Body of pancreas (tissue), 4 donors: ENCODE measurements around the gene KIR2DL1. TPM values are rescaled to one million over a fixed set of nuclear protein-coding genes. Genes with fewer than 3 reads are reported as not detected.
"Not testable (repeated sequence)": the region's sequence is repeated elsewhere in the genome, so short reads cannot be mapped to it uniquely, and the experiment has no call there.

Experiments used
- ATAC-seq: fragments of 150-250 bp; one replicate; pipeline ENCODE4 v1.9.1; 2016
- DNase-seq, 4 donors: peaks; one replicate each; pipeline ENCODE4 v3.0.0-alpha.2; 2019
- H3K27ac ChIP-seq, 4 donors: fragments of 200-600 bp; sonication (generic); 1 replicate in 3 of 4; 2 replicates in 1 of 4; pipeline versions ENCODE4 v1.5.1 to v1.6.1; 2016 to 2019; ENCODE audit warnings: mild to moderate bottlenecking in 1 of 4, mixed read lengths in 1 of 4, moderate library complexity in 1 of 4
- H3K27me3 ChIP-seq, 2 donors: fragments of 200-600 bp; sonication (generic); one replicate each; pipeline ENCODE4 v1.6.0; 2016; ENCODE audit warnings: mild to moderate bottlenecking in 1 of 2
- H3K36me3 ChIP-seq, 2 donors: fragments of 200-600 bp; sonication (generic); replicated peaks in 1 of 2; 2 replicates each; pipeline ENCODE4 v1.5.1; 2016; ENCODE audit warnings: low read depth in 2 of 2; ENCODE audit not compliant: insufficient read depth in 1 of 2
- H3K4me1 ChIP-seq: fragments of 200-600 bp; sonication (generic); one replicate; pipeline ENCODE4 v1.6.0; 2016
- H3K4me3 ChIP-seq, 2 donors: fragments of 200-600 bp; sonication (generic); 1 replicate in 1 of 2; 2 replicates in 1 of 2; pipeline ENCODE4 v1.5.1; 2016 to 2019
- H3K9me3 ChIP-seq, 3 donors: fragments of 200-600 bp; sonication (generic); 1 replicate in 2 of 3; 2 replicates in 1 of 3; pipeline ENCODE4 v1.5.1; 2016
- POLR2A ChIP-seq, 3 donors: fragments of 450-650 bp; IDR thresholded peaks; one replicate each; pipeline ENCODE4 v1.6.1; 2016; ENCODE audit warnings: antibody characterized with exemption in 3 of 3, mild to moderate bottlenecking in 2 of 3
- WGBS, 2 donors: methylation state at CpG; one replicate each; pipeline ENCODE4 v1.1.5; 2017; 5-methylcytosine and 5-hydroxymethylcytosine counted together
- intact Hi-C: fragments of 100-400 bp; cut with DNase I; formaldehyde crosslinking; loops from one replicate; pipeline ENCODE4 v1.15.1; 2023
- total RNA-seq, 2 donors: library from RNA; depleted of rRNA; stranded (reverse); fragments of >200 nt; gene quantifications; one replicate each; pipeline ENCODE4 v1.1.0, GENCODE V29; 2016
- TF ChIP-seq, protein P1 (sequence below), 7 experiments: fragments of 450-650 bp in 4 of 7; fragments of 200-600 bp in 3 of 7; sonication (generic) in 3 of 7; IDR thresholded peaks; one replicate each; pipeline ENCODE4 v1.5.1; 2016 to 2019; ENCODE audit warnings: antibody characterized with exemption in 7 of 7

Gene KIR2DL1
- not detected for total RNA-seq

DNA sequence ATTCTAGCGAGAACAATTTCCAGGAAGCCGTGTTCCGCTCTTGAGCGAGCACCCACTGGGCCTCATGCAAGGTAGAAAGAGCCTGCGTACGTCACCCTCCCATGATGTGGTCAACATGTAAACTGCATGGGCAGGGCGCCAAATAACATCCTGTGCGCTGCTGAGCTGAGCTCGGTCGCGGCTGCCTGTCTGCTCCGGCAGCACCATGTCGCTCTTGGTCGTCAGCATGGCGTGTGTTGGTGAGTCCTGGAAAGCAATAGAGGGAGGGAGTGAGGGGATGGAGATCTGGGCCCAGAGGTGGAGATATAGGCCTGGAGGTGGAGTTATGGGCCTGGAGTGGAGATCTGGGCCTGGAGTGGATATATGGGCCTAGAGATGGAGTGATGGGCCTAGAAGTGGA lies at the start of gene KIR2DL1:
KIR2DL1 (plus strand) TSS at position 148 of the 400 bp plus-strand sequence; CDS start at position 206, 58 bp downstream.
- DNase-seq, H3K4me3 ChIP-seq, H3K27me3 ChIP-seq, H3K36me3 ChIP-seq, H3K27ac ChIP-seq, ATAC-seq, H3K9me3 ChIP-seq, H3K4me1 ChIP-seq: not testable (repeated sequence)
- intact Hi-C loops: loop anchor here (10.0 kb wide), 1 partner anchor 85 kb away; the partner anchor contains the start of gene KIR3DL2
- 86 to 91% methylated on average over 14 to 15 of the region's 15 CpGs for WGBS, 2 donors

DNA sequence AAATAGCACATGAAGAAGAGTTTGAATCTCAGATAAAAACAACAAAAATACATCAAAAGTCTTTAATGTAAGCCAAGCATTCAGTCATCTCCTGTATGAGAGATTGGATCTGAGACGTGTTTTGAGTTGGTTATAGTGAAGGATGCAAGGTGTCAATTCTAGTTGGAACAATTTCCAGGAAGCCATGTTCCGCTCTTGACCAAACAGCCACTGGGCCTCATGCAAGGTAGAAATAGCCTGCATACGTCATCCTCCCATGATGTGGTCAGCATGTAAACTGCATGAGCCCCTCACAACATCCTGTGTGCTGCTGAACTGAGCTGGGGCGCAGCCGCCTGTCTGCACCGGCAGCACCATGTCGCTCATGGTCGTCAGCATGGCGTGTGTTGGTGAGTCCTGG lies 45.5 kb upstream of the KIR2DL1 start, which contains the start of gene KIR3DL3:
KIR3DL3 (plus strand) TSS at position 301 of the 400 bp plus-strand sequence; CDS start at position 356, 55 bp downstream.
- no peak within 1 kb of the TSS for H3K27ac ChIP-seq
- peaks cover 0 to 5% (median 0%) of the 10 kb centered on the region in 3 donors for H3K9me3 ChIP-seq
- no peak for TF ChIP-seq POLR2A (IDR thresholded peaks at IDR 0.05)
- TF ChIP-seq, protein P1, sequence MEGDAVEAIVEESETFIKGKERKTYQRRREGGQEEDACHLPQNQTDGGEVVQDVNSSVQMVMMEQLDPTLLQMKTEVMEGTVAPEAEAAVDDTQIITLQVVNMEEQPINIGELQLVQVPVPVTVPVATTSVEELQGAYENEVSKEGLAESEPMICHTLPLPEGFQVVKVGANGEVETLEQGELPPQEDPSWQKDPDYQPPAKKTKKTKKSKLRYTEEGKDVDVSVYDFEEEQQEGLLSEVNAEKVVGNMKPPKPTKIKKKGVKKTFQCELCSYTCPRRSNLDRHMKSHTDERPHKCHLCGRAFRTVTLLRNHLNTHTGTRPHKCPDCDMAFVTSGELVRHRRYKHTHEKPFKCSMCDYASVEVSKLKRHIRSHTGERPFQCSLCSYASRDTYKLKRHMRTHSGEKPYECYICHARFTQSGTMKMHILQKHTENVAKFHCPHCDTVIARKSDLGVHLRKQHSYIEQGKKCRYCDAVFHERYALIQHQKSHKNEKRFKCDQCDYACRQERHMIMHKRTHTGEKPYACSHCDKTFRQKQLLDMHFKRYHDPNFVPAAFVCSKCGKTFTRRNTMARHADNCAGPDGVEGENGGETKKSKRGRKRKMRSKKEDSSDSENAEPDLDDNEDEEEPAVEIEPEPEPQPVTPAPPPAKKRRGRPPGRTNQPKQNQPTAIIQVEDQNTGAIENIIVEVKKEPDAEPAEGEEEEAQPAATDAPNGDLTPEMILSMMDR (IDR thresholded peaks at IDR 0.05): no peak
- DNase-seq (no peak), ATAC-seq (no peak)
- H3K4me1 ChIP-seq: no peaks in the 10 kb centered on the region
- intact Hi-C loops: no loop called here
- H3K4me3 ChIP-seq: no peak within 1 kb of the TSS
- no peaks in the 10 kb centered on the region for H3K36me3 ChIP-seq
- 86 to 91% methylated on average over 9 of the region's 9 CpGs for WGBS, 2 donors
- H3K27me3 ChIP-seq: no peaks in the 10 kb centered on the region

DNA sequence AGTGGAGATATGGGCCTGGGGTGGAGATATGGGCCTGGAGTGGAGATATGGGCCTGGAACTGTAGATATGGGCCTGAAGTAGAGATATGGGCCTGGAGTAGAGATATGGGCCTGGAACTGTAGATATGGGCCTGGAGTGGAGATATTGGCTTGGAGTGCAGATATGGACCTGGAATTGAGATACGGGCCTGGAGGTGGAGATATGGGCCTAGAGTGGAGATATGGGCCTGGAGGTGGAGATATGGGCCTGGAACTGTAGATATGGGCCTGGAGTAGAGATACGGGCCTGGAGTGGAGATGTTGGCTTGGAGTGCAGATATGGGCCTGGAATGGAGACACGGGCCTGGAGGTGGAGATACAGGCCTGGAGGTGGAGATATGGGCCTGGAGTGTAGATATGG lies 44.9 kb upstream of the KIR2DL1 start:
- WGBS, 2 donors: 51 to 63% methylated on average over 3 of the region's 3 CpGs
- Histone ChIP-seq H3K36me3 (no peaks in the 10 kb centered on the region), H3K4me3 (no peak overlapping the region), H3K9me3 (peaks cover 0 to 5% (median 0%) of the 10 kb centered on the region in 3 donors), H3K27ac (no peak overlapping the region), H3K27me3 (no peaks in the 10 kb centered on the region), H3K4me1 (no peaks in the 10 kb centered on the region)
- intact Hi-C loops: no loop called here
- DNase-seq (no peak), ATAC-seq (no peak)
- TF ChIP-seq POLR2A (IDR thresholded peaks at IDR 0.05): no peak
- TF ChIP-seq, protein P1 (IDR thresholded peaks at IDR 0.05): no peak

DNA sequence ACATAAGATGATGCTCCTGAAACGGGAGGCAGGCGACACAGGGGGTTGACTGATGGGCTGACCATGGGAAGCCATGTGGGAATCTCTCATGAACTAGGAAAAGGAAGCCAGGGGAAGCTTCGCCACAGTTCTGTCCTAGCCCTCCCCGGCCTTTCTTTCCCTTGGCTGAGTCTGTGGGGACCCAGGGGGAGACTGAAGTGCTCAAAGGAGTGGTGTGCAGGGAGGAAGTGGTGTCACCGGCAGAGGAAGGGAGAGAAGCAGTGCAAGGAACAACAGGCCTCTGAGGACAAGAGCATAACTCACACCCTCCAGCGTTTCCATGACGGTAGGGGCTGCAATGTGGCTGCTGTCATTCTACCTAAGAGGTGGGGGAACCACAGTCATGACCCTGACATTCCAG lies 44.3 kb upstream of the KIR2DL1 start:
- no peak for DNase-seq
- no peak for ATAC-seq
- H3K27me3 ChIP-seq: no peaks in the 10 kb centered on the region
- peaks cover 0 to 5% (median 0%) of the 10 kb centered on the region in 3 donors for H3K9me3 ChIP-seq
- no peaks in the 10 kb centered on the region for H3K36me3 ChIP-seq
- WGBS, 2 donors: 64 to 74% methylated on average over 6 to 7 of the region's 7 CpGs
- no peak overlapping the region for H3K27ac ChIP-seq
- intact Hi-C loops: no loop called here
- no peaks in the 10 kb centered on the region for H3K4me1 ChIP-seq
- TF ChIP-seq POLR2A (IDR thresholded peaks at IDR 0.05): no peak
- TF ChIP-seq, protein P1 (IDR thresholded peaks at IDR 0.05): no peak
- no peak overlapping the region for H3K4me3 ChIP-seq

DNA sequence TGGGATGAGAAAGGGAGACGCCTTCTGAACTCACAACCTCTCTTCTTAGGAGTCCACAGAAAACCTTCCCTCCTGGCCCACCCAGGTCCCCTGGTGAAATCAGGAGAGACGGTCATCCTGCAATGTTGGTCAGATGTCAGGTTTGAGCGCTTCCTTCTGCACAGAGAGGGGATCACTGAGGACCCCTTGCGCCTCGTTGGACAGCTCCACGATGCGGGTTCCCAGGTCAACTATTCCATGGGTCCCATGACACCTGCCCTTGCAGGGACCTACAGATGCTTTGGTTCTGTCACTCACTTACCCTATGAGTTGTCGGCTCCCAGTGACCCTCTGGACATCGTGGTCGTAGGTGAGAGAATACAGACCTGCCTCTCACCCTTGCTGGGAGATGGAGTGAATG lies 42.0 kb upstream of the KIR2DL1 start:
- no peaks in the 10 kb centered on the region for H3K9me3 ChIP-seq

More for the DNA sequence above, 42.0 kb upstream of the KIR2DL1 start:
- intact Hi-C loops: no loop called here
- no peak overlapping the region for H3K27ac ChIP-seq
- H3K27me3 ChIP-seq: no peaks in the 10 kb centered on the region
- WGBS, 2 donors: 57 to 61% methylated on average over 7 to 10 of the region's 10 CpGs
- ATAC-seq (no peak), DNase-seq (no peak)
- H3K4me1 ChIP-seq: no peaks in the 10 kb centered on the region
- no peaks in the 10 kb centered on the region for H3K36me3 ChIP-seq
- no peak overlapping the region for H3K4me3 ChIP-seq
- no peak for TF ChIP-seq POLR2A (IDR thresholded peaks at IDR 0.05)
- TF ChIP-seq, protein P1 (IDR thresholded peaks at IDR 0.05): no peak
